GM12865 (cell line): ENCODE measurements around the gene ATF7IP.

Experiments used
- DNase-seq: peaks from one replicate; pipeline ENCODE4 v3.0.0; 2010; ENCODE audit warnings: low read depth
- H3K4me3 ChIP-seq: 2 replicates; pipeline ENCODE4 v1.5.1; 2011; ENCODE audit warnings: mild to moderate bottlenecking, low read depth, low read length, control low read depth
- TF ChIP-seq, protein P1 (sequence below): IDR thresholded peaks from 2 replicates; pipeline ENCODE4 v1.5.1; 2011; ENCODE audit warnings: low read length, control low read depth, low read depth, inconsistent platforms; ENCODE audit not compliant: insufficient read depth; ENCODE audit errors: missing control alignments

The ATF7IP gene

GRCh38 chr12:14431975-14432374, 66.5 kb downstream of the ATF7IP start:
- no peak for DNase-seq
- no peak overlapping the region for H3K4me3 ChIP-seq
- TF ChIP-seq, protein P1, sequence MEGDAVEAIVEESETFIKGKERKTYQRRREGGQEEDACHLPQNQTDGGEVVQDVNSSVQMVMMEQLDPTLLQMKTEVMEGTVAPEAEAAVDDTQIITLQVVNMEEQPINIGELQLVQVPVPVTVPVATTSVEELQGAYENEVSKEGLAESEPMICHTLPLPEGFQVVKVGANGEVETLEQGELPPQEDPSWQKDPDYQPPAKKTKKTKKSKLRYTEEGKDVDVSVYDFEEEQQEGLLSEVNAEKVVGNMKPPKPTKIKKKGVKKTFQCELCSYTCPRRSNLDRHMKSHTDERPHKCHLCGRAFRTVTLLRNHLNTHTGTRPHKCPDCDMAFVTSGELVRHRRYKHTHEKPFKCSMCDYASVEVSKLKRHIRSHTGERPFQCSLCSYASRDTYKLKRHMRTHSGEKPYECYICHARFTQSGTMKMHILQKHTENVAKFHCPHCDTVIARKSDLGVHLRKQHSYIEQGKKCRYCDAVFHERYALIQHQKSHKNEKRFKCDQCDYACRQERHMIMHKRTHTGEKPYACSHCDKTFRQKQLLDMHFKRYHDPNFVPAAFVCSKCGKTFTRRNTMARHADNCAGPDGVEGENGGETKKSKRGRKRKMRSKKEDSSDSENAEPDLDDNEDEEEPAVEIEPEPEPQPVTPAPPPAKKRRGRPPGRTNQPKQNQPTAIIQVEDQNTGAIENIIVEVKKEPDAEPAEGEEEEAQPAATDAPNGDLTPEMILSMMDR = no peak

- DNase-seq = no peak
- H3K4me3 ChIP-seq = no peak overlapping the region
- TF ChIP-seq, protein P1 = no peak
Observed at GRCh38 chr12:14435627-14436026, 70.1 kb downstream of the ATF7IP start.

GRCh38 chr12:14442221-14442881, 76.9 kb downstream of the ATF7IP start:
- no peak for DNase-seq
- TF ChIP-seq, protein P1 = no peak
- no peak overlapping the region for H3K4me3 ChIP-seq

- TF ChIP-seq, protein P1 = no peak
- no peak overlapping the region for H3K4me3 ChIP-seq
- DNase-seq = no peak
Observed at GRCh38 chr12:14443531-14443930, 78.0 kb downstream of the ATF7IP start.

GRCh38 chr12:14450479-14450878, 85.0 kb downstream of the ATF7IP start:
- no peak overlapping the region for H3K4me3 ChIP-seq
- no peak for DNase-seq
- TF ChIP-seq, protein P1 = no peak

DNA sequence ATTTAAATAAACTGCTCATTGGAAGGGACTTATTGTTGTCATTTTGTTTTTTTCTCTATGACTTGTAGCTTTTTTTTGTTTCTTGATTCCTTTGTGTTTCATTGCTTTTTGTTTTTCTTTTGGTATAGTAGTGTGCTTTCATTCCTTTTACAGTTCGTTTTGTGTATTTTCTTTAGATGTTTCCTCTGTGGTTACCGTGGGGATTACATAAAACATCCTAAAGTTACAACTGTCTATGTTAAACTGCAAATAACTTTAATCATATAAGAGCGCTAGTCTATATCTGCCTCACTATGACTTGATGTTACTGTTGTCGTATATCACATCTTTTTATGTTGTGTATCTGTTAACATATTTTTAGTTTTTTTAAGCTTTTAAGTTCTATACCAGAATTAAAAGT, 86.9 kb downstream of the ATF7IP start:
- TF ChIP-seq, protein P1 = no peak
- no peak for DNase-seq
- H3K4me3 ChIP-seq = no peak overlapping the region

GRCh38 chr12:14452865-14453264, 87.4 kb downstream of the ATF7IP start:
- TF ChIP-seq, protein P1 = no peak
- no peak for DNase-seq
- H3K4me3 ChIP-seq = no peak overlapping the region
